ENCODE measurements around the gene ADAMTS5.

Gene ADAMTS5

DNA sequence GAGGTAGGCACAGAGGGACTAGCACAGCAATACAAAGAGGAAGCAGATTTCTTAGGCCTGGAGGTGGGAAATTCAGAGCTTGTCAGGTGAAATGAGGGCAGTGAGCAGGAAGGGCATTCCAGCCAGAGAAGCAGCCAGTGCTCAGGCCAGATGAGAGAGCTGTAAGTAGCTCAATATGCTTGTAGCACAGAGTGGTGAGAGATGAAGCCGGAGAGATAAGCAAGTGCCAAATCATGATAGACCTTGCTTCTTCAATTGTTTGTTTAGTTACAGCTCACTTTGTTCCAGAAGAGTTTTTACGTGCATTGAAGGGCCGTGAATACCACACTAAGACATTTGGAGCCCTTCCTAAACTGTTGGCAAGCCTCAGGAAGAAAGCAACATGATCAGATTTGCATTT lies 79.6 kb downstream of the ADAMTS5 start:
- DNase-seq: no peak

DNA sequence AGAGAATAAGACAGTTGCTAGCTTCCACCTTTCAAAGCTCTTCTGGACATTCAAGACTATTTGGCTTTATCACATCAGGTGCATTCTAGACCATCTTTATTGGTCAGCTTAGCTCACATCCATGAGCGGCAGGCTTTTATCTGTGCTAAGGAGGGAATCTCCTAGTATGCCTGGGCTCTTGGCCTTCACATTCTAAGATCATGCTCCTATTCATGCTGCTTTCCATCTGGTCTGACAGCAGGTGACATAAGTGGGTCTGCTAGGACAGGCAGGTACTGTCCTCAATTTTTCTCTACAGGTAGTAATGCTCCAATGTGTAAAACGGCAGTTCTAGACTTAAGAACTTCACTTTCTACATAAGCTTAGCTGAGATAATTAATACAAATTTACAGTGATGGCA lies 82.5 kb downstream of the ADAMTS5 start:
- DNase-seq: no peak

DNA sequence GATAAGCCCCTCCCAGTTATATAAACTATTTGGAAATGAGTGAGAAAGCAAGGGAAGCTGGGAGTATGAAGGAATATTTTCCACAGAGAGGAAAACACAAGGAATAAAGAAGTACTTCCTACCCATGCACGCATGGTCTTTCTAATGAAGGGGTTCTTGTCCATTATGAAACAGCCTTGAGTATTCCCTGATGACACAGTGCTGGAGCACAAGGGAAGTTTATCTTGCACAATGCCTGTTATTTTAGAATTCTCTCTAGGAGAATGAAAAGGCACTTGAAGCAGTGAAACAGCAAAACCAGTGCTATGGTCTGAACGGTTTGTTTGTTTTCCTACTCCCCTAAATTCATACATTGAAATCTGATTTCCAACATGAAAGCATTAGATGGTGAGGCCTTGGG lies 83.1 kb downstream of the ADAMTS5 start:
- no peak for DNase-seq

DNA sequence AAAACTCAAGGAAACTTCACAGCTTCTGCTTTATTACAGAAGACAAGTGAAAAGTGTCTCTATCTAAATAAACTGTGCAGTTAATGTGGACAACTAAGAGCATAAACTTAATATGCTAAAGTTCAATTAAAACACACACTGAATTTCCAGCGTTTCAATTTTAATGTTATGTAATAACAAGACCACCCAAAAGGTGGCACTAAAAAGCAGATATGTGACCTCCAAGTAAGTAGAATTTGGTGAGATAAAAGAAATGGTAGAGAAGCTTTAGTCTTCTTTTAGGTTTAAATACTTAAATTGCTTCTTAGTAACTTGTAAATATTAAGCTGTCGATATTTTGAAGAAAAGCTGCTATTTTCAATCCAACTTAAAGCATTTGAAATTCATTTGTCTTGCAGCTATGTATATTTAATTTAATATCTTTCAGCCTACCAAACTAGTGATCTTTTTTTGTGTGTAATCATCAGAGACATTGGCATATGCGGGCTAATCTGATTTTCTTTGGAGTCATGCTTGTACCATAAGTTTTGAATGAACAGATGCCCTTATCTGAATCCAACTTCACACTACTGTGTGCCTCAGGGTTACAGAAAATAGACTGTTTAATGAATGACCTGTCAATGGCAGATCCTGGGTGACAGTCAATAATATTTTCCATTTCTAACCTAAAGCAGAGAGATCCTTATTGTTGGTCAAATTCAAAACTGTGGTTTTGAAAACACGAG lies 85.2 kb downstream of the ADAMTS5 start:
- peak; percentile 24 for DNase-seq

DNA sequence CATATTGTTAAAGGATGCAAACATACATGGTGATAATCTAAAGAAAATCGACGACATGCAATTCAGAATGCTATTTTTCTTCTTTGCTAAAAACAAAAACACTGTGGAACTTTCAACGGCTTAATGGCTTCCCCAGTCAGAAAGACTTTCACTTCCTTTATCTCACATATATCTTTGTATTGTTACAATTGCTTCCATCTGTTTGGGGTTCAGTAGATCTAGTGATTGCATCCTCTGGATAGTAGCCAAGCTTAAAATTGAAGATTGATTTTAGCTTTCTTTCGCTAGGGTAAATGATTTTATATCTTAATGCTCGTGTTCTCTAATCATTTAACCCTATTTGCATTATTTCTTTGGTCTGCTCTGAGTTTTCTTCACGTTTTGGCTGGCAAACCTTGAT lies 89.9 kb downstream of the ADAMTS5 start:
- DNase-seq: peak; percentile 12

DNA sequence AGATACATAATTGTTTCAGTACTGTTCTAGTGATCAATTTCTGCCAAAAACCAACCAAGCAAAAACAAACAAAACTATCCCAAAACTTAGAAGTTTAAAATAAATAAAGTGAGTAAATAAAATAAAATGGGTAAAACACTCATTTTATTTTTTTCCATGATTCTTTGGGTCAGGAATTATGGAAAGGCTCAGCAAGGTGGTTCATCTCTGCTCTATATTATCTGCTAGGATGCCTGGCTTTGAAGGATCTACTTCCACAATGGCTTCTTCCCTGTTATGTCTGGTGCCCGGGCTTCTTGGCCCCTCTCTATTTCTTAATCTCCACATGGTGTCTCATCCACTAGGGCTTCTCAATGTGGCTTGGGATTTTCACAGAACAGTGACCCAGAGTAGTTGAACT lies 92.5 kb downstream of the ADAMTS5 start:
- no peak for DNase-seq

All from fibroblast of skin of abdomen (primary cell).